Ascending aorta (tissue), 2 donors: ENCODE results near the gene LHFPL6. TPM values are rescaled to one million over a fixed set of nuclear protein-coding genes. Genes with fewer than 3 reads are reported as not detected.

Source experiments
- DNase-seq, 2 donors: peaks; one replicate each; pipeline ENCODE4 v3.0.0-alpha.2; 2019; ENCODE audit warnings: low spot score in 2 of 2
- H3K27ac ChIP-seq, 2 donors: fragments of 200-600 bp; sonication (generic); one replicate each; pipeline ENCODE4 v1.5.1; 2016 to 2017; ENCODE audit warnings: mild to moderate bottlenecking in 1 of 2
- H3K27me3 ChIP-seq: fragments of 200-600 bp; sonication (generic); one replicate; pipeline ENCODE4 v1.5.1; 2017
- H3K36me3 ChIP-seq, 2 donors: fragments of 200-600 bp; sonication (generic); one replicate each; pipeline ENCODE4 v1.5.1; 2016
- H3K4me1 ChIP-seq, 2 donors: fragments of 200-600 bp; sonication (generic); one replicate each; pipeline ENCODE4 v1.5.1; 2016 to 2017; ENCODE audit warnings: mild to moderate bottlenecking in 1 of 2
- H3K4me3 ChIP-seq, 2 donors: fragments of 200-600 bp; sonication (generic); one replicate each; pipeline ENCODE4 v1.5.1; 2016 to 2017; ENCODE audit warnings: mild to moderate bottlenecking in 1 of 2
- H3K9me3 ChIP-seq, 2 donors: fragments of 200-600 bp; sonication (generic); one replicate each; pipeline ENCODE4 v1.5.1; 2016
- intact Hi-C: fragments of 100-400 bp; cut with DNase I; formaldehyde crosslinking; loops from one replicate; pipeline ENCODE4 v1.15.1; 2023
- total RNA-seq: library from RNA; depleted of rRNA; stranded (reverse); fragments of >200 nt; gene quantifications from one replicate; pipeline ENCODE4 v1.1.0, GENCODE V29; 2016
- TF ChIP-seq, protein P1 (sequence below), 3 experiments: fragments of 200-600 bp in 2 of 3; fragments of 450-650 bp in 1 of 3; sonication (generic) in 2 of 3; IDR thresholded peaks; one replicate each; pipeline ENCODE4 v1.5.1; 2016 to 2019; ENCODE audit warnings: antibody characterized with exemption in 3 of 3, mild to moderate bottlenecking in 1 of 3, moderate library complexity in 1 of 3

Gene LHFPL6
- total RNA-seq, 1 donor from 2014 or later, result 69.4 TPM

DNA sequence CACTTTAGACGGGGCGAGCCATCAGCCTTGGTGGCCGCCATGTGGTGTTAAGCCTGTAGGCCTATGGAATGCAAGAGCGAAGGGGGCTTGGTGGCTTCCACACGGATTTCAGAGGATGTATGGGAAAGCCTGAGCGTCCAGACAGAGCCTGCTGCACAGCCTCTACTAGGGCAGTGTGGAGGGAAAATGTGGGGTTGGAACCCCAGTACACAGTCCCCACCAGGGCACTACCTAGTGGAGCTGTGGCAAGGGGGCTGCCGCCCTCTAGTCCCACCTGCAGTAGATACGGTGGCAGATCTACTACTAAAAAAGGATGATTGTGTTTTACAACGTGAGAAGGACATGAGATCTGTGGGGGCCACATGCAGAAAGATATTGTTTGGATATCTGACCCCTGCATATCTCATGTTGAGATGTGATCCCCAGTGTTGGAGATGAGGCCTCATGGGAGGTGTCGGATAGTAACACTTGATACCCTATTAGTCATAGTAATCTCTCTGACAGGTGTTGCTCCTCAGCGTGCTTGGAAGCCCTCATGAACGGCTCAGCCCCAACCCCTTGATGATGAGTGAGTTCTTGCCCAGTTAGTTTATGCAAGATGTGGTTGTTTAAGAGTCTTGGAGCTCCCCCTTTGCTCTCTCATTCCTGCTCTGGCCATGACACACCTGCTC lies 45.6 kb downstream of the LHFPL6 start:
- no peak for DNase-seq
- Histone ChIP-seq H3K27me3 (no peaks in the 10 kb centered on the region), H3K4me1 (no peaks in the 10 kb centered on the region), H3K36me3 (no peaks in the 10 kb centered on the region), H3K27ac (no peak overlapping the region), H3K9me3 (no peaks in the 10 kb centered on the region), H3K4me3 (no peak overlapping the region)
- intact Hi-C loops, result no loop called here
- TF ChIP-seq, protein P1, sequence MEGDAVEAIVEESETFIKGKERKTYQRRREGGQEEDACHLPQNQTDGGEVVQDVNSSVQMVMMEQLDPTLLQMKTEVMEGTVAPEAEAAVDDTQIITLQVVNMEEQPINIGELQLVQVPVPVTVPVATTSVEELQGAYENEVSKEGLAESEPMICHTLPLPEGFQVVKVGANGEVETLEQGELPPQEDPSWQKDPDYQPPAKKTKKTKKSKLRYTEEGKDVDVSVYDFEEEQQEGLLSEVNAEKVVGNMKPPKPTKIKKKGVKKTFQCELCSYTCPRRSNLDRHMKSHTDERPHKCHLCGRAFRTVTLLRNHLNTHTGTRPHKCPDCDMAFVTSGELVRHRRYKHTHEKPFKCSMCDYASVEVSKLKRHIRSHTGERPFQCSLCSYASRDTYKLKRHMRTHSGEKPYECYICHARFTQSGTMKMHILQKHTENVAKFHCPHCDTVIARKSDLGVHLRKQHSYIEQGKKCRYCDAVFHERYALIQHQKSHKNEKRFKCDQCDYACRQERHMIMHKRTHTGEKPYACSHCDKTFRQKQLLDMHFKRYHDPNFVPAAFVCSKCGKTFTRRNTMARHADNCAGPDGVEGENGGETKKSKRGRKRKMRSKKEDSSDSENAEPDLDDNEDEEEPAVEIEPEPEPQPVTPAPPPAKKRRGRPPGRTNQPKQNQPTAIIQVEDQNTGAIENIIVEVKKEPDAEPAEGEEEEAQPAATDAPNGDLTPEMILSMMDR (IDR thresholded peaks at IDR 0.05), result no peak

GRCh38 chr13:39556866-39557265 lies 46.1 kb downstream of the LHFPL6 start:
- Histone ChIP-seq H3K9me3 (no peaks in the 10 kb centered on the region), H3K27me3 (no peaks in the 10 kb centered on the region), H3K27ac (no peak overlapping the region), H3K36me3 (no peaks in the 10 kb centered on the region), H3K4me1 (no peaks in the 10 kb centered on the region), H3K4me3 (no peak overlapping the region)
- TF ChIP-seq, protein P1 (IDR thresholded peaks at IDR 0.05), result no peak
- intact Hi-C loops, result no loop called here
- DNase-seq, result no peak

DNA sequence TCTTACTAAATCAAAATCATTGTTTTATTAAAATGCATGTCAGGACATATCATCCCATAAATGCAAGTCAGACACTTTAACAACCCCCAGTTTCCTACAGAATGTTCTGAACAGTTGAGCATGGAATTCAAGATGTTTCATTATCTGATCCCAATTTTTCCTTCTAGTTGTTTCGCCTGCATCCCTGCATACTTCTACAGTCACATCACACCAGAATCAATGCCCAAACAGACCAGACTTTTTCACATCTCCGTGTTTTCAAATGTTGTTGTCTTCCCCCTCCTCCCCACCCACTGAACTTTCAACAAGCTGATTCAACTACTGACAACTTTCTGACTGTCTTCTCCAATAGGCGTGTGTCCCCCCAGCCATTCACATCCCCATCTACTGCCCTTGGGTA lies 48.6 kb downstream of the LHFPL6 start:
- no peak overlapping the region for H3K27ac ChIP-seq
- intact Hi-C loops, result no loop called here

GRCh38 chr13:39552246-39552645 lies 50.7 kb downstream of the LHFPL6 start:
- intact Hi-C loops, result no loop called here
- Histone ChIP-seq H3K4me1 (peaks cover 0 to 7% of the 10 kb centered on the region in 2 donors), H3K36me3 (no peaks in the 10 kb centered on the region), H3K9me3 (no peaks in the 10 kb centered on the region), H3K4me3 (no peak overlapping the region), H3K27ac (no peak overlapping the region), H3K27me3 (no peaks in the 10 kb centered on the region)
- TF ChIP-seq, protein P1 (IDR thresholded peaks at IDR 0.05), result no peak
- DNase-seq, result no peak

More for the DNA sequence above, 48.6 kb downstream of the LHFPL6 start:
- no peak for DNase-seq
- Histone ChIP-seq H3K4me3 (no peak overlapping the region), H3K4me1 (peaks cover 0 to 7% of the 10 kb centered on the region in 2 donors), H3K36me3 (no peaks in the 10 kb centered on the region), H3K9me3 (no peaks in the 10 kb centered on the region), H3K27me3 (no peaks in the 10 kb centered on the region)
- TF ChIP-seq, protein P1 (IDR thresholded peaks at IDR 0.05), result no peak

- TF ChIP-seq, protein P1 (IDR thresholded peaks at IDR 0.05), result no peak
- no peaks in the 10 kb centered on the region for H3K36me3 ChIP-seq
- no peak overlapping the region for H3K4me3 ChIP-seq
- H3K27ac ChIP-seq, result no peak overlapping the region
- DNase-seq, result no peak
- intact Hi-C loops, result no loop called here
- H3K27me3 ChIP-seq, result no peaks in the 10 kb centered on the region
- H3K9me3 ChIP-seq, result no peaks in the 10 kb centered on the region
- H3K4me1 ChIP-seq, result peaks cover 0 to 7% of the 10 kb centered on the region in 2 donors
Observed at GRCh38 chr13:39550931-39551330, 52.1 kb downstream of the LHFPL6 start.
